HEK293T (cell line): ENCODE results near the gene RAPGEF4.

ENCODE experiments used
- ARNT ChIP-seq: fragments of 450-650 bp; IDR thresholded peaks from 2 replicates; pipeline ENCODE4 v1.6.1; 2017; ENCODE audit warnings: mild to moderate bottlenecking
- FOXK2 ChIP-seq: fragments of 450-650 bp; IDR thresholded peaks from 2 replicates; pipeline ENCODE4 v1.6.1; 2016; ENCODE audit warnings: mild to moderate bottlenecking
- FOXM1 ChIP-seq: fragments of 450-650 bp; IDR thresholded peaks from 2 replicates; pipeline ENCODE4 v1.6.1; 2017; ENCODE audit warnings: mild to moderate bottlenecking, borderline replicate concordance
- HDGF ChIP-seq: fragments of 450-650 bp; IDR thresholded peaks from 2 replicates; pipeline ENCODE4 v1.6.1; 2017; ENCODE audit warnings: antibody characterized with exemption, borderline replicate concordance
- LEF1 ChIP-seq: fragments of 450-650 bp; IDR thresholded peaks from 2 replicates; pipeline ENCODE4 v1.6.1; 2017; ENCODE audit warnings: mild to moderate bottlenecking, borderline replicate concordance
- NFRKB ChIP-seq: fragments of 450-650 bp; IDR thresholded peaks from 2 replicates; pipeline ENCODE4 v1.6.1; 2016; ENCODE audit warnings: mild to moderate bottlenecking, moderate library complexity
- SP1 ChIP-seq: fragments of 450-650 bp; IDR thresholded peaks from 2 replicates; pipeline ENCODE4 v1.6.1; 2017
- TF ChIP-seq, protein P1 (sequence below): fragments of 450-650 bp; IDR thresholded peaks from 2 replicates; pipeline ENCODE4 v1.6.1; 2016

DNA sequence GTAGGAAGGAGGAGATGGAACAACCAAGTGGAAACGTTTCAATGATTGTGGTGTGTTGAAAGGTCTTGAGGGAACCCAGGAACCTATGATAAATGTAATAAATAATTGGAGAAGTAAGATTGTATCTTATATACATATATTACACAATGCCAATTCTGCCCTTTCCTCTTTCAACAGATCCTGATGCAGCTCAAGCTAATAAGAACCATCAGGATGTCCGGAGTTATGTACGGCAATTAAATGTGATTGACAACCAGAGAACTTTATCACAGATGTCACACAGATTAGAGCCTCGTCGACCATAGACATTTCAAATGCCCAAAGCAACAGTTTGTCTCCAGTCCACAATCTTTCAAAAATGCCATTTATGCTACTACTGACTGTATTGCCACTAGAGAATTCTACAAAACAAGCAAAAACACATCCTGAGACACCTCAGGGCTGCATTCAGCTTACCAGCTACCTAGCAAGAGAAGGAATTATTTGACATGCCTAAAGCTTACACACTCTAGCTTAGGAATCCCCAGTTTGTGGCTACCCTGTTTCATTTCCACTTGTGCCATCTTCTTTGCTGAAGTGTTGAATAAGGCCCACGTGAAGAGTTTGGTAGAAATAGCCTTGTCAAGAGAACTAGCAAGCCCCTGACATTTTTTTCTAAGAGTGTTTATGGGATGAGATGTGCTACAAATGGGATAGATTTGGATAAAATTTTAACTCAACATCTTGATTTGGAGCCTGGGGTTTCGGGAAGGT is 316.0 kb downstream of the RAPGEF4 start:
- TF ChIP-seq NFRKB (no peak), ARNT (no peak), FOXK2 (no peak), SP1 (no peak), FOXM1 (no peak), LEF1 (no peak), HDGF (no peak)
- TF ChIP-seq, protein P1, sequence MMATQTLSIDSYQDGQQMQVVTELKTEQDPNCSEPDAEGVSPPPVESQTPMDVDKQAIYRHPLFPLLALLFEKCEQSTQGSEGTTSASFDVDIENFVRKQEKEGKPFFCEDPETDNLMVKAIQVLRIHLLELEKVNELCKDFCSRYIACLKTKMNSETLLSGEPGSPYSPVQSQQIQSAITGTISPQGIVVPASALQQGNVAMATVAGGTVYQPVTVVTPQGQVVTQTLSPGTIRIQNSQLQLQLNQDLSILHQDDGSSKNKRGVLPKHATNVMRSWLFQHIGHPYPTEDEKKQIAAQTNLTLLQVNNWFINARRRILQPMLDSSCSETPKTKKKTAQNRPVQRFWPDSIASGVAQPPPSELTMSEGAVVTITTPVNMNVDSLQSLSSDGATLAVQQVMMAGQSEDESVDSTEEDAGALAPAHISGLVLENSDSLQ: peak; percentile 72
